Testis (tissue), 2 donors: ENCODE data around the gene MAPK10.

Experiments
- CTCF ChIP-seq, 3 experiments: fragments of 450-650 bp in 2 of 3; fragments of 200-600 bp in 1 of 3; sonication (generic) in 1 of 3; IDR thresholded peaks; one replicate each; pipeline ENCODE4 v1.5.1; 2016 to 2019; ENCODE audit warnings: antibody characterized with exemption in 3 of 3, mild to moderate bottlenecking in 2 of 3, moderate library complexity in 1 of 3
- POLR2A ChIP-seq: fragments of 450-650 bp; IDR thresholded peaks from one replicate; pipeline ENCODE4 v1.6.1; 2017; ENCODE audit warnings: antibody characterized with exemption, mild to moderate bottlenecking, moderate library complexity

- no peak for TF ChIP-seq CTCF (IDR thresholded peaks at IDR 0.05)
- no peak for TF ChIP-seq POLR2A
Measured at GRCh38 chr4:86050496-86050895, 309.4 kb downstream of the MAPK10 start.
